Stimulated activated CD4-positive, alpha-beta T cell treated with anti-CD3 and anti-CD28 coated beads, Interleukin-15, amount 100 ng/mL, for 48 hours (primary cell): ENCODE measurements around the gene NFATC1.

Experiments
- DNase-seq, 2 donors: peaks; one replicate each; pipeline ENCODE4 v3.0.0-alpha.2; 2020; ENCODE audit warnings: low read depth in 2 of 2

NFATC1 gene

DNA sequence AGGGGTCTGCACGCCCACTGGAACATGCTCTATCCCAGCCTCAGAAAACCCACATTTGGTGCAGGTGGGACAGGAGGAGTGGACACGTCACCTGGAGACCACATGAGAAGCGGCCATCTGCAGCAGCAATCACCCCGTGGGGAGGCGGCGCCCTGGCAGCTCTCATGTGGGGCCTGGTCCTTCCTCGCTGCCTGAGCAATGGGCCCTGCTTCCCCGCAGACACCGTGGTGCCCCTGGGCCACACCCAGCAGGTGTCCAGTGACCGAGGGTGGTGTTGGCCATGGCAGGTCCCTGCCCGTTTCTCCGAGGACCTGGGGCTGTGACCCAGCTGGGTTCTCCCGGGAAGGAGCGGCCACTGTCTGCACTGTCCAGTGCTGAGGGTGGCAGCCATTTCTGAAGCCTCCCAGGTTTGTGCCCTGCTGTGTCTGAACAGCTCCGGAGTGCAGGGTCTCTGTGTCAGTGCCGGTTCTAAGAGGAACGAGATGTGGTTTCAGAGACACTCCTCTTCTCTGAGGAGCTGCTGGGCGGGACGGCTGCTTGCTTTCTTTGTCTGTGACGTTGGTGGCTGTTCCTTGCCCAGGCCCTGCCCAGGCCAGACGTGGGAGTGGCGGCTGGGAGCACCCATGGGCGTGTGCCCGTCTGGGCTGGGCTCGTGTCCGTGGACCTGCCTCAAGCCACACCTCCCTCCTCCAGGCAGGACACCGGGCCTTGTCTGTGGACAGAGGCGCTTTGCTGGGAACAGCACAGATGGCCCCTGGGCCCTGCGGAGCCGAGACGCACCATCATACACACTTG, 44.8 kb downstream of the NFATC1 start:
- DNase-seq, result no peak

DNA sequence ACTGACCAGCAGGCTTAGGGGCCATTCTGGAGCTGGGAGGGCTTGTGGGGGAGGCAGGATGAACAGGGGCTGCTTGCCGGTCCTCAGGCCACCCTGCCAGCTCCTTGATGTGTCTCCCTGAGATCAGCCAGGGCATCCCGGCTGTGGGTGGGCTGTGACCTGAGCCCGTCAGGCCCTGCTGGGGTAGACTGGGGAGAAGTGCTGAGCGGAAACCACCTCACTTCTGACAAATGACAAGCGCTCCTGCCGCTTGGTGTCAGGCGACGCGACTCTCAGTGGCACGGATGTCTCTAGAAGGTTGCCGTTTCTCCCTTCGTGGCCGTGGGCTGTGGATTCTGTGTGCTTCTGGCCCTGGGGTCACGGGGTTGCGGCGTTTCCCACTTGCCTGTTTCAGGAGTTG, 45.7 kb downstream of the NFATC1 start:
- DNase-seq, result no peak

DNA sequence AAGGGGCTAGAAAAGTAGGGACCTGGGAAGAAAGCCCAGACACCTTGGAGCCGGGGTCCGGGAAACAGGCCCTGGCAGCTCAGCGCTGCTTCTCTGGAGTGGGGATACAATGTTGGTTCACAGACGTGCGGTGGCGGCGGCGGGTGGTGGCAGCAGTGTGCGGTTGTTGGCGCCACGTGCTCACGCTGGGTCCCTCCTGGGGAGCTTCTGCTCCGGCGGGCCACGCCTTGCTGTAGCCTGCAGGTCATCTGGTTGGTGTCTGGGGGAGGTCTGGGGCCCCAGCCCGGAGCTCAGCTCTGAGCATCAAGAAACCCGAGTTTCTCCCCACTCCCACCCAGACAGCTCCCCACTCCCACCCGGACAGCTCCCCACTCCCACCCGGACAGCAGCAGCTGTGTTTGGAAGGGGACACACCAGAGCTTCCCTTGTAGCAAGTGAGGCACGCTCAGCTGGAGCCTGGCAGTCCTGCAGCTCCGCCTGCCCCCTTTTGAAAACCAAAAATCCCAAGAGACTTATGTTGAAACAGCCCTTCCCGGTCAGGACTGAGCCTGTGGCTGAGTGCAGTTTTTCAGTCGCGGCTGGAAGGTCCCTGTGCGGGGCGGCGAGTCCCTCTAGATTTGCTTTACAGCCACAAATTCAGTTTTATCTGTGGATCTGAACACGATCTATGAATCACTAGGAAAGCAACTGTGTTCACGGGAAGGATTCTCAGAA, 46.9 kb downstream of the NFATC1 start:
- DNase-seq, result no peak

DNA sequence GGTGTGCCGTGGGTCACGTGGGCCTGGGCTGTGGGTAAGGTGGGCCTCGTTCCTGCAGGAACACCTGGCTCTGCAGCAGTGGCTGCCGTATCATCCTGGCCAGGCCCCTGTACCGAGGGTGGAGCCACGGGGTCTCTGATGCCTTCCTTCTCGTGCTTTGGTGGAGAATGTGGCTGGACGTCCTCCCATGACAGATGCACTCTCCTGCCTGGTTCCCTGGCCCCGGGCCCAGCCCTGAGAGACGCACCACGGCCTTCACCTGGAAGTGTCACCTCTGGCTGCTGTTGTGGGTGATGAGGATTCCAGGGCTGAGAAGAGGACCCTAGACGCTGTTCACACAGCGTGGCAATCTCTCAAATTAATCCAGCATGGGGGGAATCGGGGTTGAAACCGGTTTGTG, 49.5 kb downstream of the NFATC1 start:
- DNase-seq, result no peak

DNA sequence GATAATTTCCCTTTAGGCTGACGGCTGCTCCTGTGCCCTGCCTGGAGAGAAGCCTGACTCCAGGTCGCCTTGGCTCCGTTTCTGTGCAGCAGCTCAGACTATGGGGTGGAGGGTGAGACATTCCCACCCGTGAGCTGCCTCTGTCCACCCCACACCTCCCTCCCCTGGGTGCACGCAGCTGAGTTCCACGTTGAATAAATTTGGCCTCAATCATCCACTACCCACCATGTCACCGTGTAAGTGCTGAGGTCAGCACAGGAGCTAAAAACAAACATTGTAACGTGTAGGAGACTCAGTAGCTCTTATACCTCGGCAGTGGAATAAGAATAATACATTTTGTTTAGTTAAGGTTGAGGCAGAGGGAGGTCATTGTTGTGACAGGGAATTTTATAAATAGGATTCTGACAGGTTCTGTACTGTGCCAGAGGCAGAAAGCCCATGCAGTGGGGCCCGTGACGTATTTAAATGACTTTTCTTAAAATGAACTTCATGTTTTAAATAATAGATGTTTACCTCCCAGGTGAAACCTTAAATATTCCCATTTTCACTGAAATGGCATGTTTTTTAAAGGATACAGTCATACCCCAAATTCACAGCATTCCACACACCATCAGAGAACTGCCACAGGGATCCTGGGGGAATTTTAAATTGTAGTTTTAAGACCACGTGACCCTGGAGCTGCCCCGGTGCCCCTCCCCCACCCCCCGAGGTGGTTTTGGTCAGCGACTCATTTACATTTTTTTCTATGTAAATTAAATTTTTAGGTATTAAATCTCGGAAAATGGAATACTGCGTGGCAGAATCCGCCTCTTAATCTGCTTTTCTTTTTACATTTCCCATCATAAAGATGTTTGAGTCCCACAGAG, 50.2 kb downstream of the NFATC1 start:
- no peak for DNase-seq

DNA sequence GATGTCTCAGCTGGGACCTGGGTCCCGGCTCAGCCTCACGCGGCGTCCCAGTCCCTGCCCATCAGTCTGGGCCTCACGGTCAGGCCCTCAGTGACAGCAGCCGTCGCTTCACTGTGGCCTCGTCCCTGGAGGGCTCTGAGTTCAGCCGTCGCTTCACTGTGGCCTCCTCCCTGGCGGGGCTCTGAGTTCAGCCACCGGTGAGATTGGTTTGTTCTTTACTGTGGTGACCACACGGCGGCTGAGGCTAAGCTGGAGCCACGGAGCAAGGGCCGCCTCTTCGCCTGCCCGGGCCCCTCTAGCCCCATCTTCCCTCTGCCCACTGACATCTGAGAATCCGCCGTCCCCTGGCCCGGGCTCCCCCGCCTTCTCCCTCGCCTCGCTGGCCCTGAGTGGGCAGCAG, 51.2 kb downstream of the NFATC1 start:
- no peak for DNase-seq

DNA sequence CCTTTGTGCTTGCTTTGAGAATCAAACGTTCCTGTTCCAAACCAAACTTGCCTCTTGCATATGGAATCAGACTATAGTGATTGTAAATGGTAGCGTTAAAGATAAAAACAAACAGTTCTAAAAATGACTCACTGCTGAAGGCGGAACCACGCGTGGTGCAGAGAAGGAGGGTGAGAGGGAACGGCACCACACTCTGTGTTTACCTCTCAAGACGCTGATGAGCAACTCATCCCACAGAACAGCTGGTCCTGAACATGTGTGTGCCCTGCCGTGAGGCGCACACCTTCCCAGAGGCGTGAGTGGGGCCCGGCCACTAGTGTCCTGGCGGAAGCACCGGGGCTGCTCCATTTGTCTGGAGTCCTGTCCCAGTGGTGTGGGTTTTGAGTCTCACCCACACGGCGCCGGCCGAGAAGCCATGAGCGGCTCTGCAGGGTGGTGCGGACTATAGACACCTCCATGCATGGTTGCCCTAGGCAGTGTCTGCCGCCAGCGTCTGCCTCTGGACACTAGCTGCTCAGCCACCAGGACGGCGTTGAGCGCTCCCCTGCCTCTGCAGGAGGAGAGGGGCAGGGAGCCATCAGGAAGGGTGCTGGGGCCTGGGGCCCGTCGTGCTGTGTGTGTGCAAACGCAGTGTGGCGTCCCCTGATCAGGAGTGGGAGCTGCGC, 52.1 kb downstream of the NFATC1 start:
- no peak for DNase-seq

DNA sequence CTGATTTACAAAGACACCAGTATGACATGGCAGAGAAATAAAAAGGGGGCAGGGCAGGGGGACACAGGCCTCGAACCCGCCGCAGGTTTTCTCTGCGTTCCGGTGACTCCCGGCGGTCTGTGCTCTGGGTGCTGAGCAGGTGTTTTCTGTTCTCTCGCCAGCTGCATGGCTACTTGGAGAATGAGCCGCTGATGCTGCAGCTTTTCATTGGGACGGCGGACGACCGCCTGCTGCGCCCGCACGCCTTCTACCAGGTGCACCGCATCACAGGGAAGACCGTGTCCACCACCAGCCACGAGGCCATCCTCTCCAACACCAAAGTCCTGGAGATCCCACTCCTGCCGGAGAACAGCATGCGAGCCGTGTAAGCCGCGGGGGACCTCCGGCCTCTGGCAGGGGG, 52.9 kb downstream of the NFATC1 start:
- no peak for DNase-seq

DNA sequence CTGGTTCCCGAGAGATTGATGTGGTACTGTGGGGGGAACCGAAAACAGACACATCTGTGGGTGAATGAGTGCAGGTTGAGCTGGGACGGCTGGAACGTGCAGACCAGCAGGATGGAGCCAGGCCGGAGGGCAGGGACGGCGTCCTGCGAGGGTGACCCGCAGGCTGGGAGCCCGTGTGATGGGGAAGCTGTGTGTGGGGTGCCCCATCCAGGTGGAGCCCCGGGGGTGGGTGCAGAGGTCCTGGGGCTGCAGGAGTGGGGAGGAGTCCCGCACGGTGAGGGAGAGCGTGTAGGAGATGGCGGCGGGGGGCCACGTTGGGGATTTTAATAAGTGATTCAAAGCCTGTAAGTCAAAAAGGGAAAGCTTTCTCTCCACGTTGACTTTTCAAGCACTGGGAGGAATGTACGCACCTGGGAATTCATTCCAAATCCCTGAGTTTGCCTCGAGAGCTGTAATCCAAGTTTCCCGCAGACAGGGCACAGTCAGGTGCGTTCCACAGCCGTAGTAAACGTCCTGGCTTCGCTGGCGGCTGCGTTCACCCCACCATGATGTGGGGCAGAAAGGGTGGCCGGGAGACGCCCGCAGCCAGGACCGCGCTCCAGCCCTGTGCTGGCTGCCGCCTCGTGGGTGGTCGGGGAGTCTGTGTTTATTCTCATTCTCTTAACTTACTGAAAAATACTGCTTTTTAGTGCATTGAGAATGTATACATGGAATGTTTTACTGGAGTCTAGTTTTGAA, 54.0 kb downstream of the NFATC1 start:
- DNase-seq, result no peak

DNA sequence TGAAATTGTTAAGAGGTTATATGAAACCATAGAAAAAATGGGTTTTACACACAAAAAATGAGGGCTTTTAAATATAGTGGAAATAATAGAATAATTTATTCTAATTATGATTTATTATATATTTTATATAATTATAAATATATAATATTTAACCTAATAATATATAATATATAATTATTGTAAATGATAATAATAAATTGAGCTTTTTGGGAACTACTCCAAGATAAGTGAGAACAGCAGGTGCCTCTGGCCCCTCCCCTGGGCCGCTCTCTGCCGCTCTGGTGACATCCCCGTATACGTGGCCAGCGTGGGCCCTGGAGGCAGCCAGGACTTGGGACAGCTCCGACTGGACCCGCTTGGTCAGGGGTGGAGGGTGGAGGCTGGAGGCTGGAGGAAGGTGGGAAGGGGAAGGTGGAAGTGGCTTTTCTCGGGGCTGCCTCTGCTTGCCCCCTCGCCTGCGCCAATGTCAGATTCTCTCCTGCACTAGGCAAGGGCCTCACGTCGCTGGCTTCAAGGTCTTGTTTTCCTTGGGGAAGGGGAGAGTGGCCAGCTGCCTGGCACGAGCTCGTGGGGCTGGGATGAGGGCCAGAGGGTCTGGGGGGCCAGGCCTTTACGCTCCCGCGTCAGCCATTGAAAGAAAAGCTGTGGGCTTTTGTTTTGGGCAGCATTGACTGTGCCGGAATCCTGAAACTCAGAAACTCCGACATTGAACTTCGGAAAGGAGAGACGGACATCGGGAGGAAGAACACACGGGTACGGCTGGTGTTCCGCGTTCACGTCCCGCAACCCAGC, 54.8 kb downstream of the NFATC1 start:
- DNase-seq, result no peak

DNA sequence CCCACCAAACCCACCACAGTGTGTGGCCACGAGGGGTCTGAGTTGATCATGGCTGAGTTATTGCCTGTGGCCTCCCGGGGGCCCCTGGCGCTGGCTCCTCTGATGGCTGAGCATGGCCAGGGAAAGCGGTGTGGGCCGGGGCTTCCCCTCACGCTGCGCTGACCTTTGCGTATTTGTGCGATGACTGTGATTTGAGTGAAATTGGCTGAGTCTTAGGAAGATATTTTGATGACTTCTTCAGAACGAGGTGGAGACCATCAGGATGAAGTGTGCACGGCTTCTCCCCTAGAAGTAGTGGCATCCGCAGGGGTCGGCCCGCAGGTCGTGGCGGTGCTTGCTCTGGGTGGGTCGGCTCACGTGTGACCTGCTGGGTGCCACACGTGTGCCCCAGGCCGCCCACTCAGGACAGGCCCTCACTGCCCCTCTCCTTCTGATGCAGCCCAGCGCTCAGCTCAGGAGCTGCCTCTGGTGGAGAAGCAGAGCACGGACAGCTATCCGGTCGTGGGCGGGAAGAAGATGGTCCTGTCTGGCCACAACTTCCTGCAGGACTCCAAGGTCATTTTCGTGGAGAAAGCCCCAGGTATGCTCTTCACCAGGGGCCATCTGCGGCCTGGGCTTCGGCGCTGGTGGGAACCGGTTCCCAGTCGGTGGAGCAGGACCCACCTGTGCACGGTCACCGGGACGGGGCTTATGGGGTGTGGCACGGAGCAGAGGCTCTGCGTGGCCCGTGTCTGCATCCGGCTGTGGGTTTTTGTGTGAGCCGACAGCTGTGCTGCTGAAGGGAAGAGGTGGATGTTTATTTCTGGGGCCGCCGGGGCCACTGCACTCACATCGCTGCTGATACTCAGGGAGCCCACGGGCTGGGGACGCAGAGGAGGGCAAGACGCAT, 55.8 kb downstream of the NFATC1 start:
- no peak for DNase-seq

DNA sequence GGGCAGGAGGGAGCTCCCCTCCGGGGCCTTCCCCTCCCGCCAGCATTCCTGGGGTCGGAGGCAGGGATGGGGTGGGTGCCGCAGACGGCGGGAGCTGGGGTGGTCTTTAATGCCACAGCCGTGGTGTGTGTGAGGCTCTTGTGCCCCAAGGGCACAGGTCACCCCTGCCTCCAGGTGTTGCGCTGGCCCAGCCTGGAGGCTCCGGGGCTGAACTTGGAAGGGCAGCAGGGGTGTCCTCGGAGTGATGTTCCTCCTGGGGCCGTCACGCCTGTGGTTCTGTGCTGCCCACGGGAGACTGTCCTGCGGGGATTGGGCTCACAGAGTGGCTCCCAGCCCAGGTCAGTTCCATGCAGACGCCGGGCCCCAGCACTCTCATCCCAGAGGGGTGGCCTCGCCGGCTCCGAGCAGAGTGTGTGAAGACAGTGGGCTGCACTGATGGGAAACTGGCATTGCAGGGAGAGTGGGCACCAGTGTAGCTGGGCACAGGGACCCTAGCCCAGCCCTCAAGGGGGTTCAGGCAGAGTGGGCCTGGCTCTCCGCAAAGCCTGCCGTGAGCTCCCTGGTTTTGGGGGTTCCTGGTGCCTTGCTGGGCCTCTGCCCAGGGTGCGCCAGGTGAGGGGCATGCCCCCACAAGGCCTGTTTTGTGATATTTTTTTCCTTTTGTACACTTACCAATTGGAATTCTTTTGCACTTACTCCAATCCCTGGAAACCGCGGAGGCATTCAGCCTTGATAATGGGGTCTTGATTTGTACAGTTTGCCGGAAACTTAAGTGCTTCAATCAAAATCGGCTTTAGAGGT, 56.7 kb downstream of the NFATC1 start:
- no peak for DNase-seq

DNA sequence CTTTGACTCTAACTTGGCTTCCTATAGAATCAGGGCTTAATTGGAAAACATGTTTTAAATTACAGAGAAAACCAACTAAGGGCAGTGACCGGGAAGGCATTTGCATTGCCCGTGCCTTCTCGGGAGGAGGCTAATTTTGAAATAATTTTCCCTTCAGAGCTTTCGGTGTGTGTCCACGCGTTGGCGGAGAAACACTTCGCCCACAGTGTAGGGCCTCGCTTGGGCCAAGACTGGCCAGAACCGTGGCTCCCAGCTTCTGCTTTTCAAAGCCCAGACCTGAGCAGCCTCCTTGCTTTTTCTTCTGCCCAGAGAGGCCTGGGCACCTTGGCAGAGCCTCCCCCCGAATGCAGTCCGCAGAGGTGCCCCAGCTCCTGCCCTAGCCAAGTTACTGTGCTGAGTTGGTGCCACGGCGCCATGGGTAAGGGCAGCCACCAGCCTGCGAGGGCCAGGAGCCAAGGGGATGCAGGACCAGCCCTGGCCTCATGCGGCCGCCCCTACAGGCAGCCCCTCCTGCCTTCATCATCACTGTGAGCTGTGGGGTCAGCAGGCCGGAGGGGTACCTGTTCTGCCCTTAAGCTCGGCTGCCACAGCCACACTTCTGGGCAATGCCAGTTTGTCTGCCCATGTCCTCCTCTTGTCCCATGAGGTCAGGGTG, 57.4 kb downstream of the NFATC1 start:
- no peak for DNase-seq

DNA sequence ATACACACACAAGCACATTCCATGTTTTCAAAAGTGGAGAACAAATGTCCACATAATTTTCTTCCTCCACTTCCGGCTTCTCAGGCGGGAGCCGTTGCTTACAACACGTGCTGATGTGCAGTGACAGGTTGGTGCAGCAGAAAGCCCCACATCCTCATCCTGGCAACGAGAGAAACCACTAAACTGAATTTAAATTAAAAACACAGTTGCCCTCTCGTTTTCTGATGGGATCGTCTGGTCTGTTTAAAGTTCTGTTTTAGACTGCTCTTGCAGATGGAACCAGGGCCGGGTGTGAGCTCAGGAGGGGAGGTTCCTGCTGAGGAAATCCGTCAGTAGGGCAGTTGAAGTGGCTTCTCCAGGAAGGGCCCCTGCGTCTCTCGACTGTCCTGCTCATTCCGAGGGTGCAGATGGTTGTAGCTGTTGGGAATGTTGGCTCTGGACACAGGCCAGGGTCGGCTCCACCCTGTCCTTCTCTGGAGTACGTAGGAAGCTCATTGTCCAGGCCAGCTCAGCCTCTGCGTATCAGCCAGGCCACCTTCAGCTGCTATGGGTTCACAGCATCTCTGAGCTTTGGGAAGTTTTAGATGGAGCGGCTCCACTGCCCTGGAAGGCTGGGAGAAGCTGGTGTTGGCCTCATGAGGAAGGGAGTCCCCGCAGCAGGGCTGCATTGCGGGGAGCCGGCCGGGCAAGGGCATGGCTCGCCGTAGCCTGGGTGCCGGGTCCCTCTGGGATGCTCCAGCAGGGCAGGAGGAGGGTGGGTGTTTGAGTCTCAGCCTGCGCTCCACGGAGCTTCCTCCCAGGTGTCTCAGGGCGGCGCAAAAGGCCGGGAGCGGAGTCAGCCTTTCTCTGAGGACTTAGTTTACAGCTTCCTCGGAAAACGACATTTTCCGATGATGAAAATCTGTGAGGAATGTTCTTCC, 58.3 kb downstream of the NFATC1 start:
- DNase-seq, result no peak

DNA sequence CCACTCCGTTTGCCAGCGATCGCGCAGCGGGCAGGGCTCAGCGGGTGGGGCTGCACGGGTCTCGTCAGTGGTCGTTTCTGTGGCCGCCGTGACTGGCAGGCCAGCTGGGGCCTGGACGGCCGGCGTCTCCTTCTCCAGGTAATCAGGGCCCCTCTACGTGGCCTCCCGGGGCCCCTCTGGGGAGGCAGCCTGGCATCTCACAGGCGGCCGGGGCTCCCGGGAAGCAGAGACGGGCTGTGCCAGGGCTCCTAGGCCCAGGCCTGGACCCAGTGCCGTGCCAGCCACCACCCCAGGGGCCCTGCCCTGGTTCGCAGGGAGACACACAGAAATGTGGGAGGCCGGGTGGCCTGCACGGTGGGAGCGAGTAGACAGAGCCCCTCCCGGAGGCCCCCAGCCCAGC, 59.5 kb downstream of the NFATC1 start:
- no peak for DNase-seq

DNA sequence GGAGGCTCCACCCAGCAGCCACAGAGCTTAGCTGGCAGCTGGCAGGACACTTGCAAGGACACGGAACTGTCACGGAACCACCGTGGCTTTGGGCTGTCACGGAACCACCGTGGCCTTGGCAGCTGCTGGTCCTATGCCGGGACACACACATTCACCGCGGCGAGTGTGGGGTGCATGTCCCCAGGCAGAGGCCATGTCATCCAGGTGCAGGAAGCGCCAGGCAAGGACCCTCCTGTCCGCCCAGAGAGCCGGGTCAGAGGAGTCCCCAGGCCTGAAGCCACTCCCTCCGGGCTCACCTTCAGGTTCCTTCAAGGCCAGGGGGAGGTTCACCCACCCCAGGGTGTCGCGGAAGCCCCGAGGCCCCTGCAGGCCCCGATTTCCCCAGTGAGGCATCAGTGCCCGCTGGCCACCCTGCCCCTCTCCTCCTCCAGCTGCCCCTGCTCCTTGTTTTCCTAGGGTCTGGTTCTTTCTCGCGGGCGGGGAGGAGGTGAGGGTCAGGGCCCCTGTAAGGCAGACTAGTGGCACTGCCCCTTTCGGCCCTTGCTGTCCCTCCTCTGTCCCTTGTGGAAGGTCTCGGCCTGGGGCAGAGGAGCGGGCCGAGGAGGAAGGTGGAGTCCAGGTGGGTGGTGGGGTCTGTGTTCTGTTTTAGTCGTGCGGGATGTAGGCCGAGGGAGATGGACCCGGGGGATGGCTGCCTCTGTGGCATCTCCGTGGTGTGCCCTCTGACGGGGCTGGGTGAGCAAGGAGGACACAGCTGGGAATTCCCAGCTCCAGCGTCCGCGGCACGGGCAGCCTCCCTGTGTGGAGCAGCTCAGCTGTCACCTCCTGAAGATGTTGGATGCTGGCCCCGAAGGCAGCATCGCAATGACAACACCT, 60.6 kb downstream of the NFATC1 start:
- no peak for DNase-seq
